ENCODE data around the gene GARIN5A. TPM values are rescaled to one million over a fixed set of nuclear protein-coding genes. Genes with fewer than 3 reads are reported as not detected.
A peak's percentile ranks its signal among the peaks of the same experiment; 100 is the strongest.

Gene GARIN5A
- total and polyA plus RNA-seq, 11 donors: 0.51 to 6.4 (median 1.6) TPM

GRCh38 chr19:50431343-50432220 is 45.1 kb downstream of the GARIN5A start:
- H3K4me1 ChIP-seq: peaks cover 0 to 30% (median 12%) of the 10 kb centered on the region in 12 donors
- DNase-seq: peak; percentile 77 to 91 (median 85)
- TF ChIP-seq CTCF (IDR thresholded peaks at IDR 0.05) (no peak), POLR2A (IDR thresholded peaks at IDR 0.05) (no peak)
- H3K4me3 ChIP-seq: peak overlapping the region; percentile 42 to 88 (median 65)
- ATAC-seq: peak; percentile 87 to 95 (median 91)
- H3K27me3 ChIP-seq: peaks cover 0 to 23% (median 11%) of the 10 kb centered on the region in 9 donors
- no peaks in the 10 kb centered on the region for H3K9me3 ChIP-seq
- 2 to 4% (median 3%) methylated on average over 35 to 54 of the region's 54 CpGs for WGBS, 4 donors
- no peaks in the 10 kb centered on the region for H3K36me3 ChIP-seq
- intact Hi-C loops (cut with DNase I): no loop called here
- peak overlapping the region in 11 of 12 donors; percentile 2 to 90 (median 55) for H3K27ac ChIP-seq

- Histone ChIP-seq H3K27me3 (peaks cover 0 to 23% (median 11%) of the 10 kb centered on the region in 9 donors), H3K36me3 (no peaks in the 10 kb centered on the region), H3K27ac (peak overlapping the region in 5 of 12 donors; percentile 2 to 90 (median 61)), H3K4me3 (peak overlapping the region in 11 of 12 donors; percentile 42 to 88 (median 65)), H3K4me1 (peaks cover 0 to 30% (median 12%) of the 10 kb centered on the region in 12 donors), H3K9me3 (no peaks in the 10 kb centered on the region)
- intact Hi-C loops (cut with DNase I): no loop called here
- DNase-seq (no peak), ATAC-seq (no peak)
- 32 to 36% (median 35%) methylated on average over 13 of the region's 13 CpGs for WGBS, 4 donors
- TF ChIP-seq POLR2A (IDR thresholded peaks at IDR 0.05) (no peak), CTCF (IDR thresholded peaks at IDR 0.05) (no peak)
These were observed 45.7 kb downstream of the GARIN5A start for GRCh38 chr19:50430888-50431342.

- intact Hi-C loops (cut with DNase I): no loop called here
- H3K4me1 ChIP-seq: peaks cover 0 to 30% (median 12%) of the 10 kb centered on the region in 12 donors
- WGBS, 4 donors: 67 to 78% (median 74%) methylated on average over 7 of the region's 7 CpGs
- H3K27ac ChIP-seq: no peak overlapping the region
- no peak overlapping the region for H3K4me3 ChIP-seq
- TF ChIP-seq POLR2A (IDR thresholded peaks at IDR 0.05) (no peak), CTCF (IDR thresholded peaks at IDR 0.05) (no peak)
- peaks cover 0 to 23% (median 11%) of the 10 kb centered on the region in 9 donors for H3K27me3 ChIP-seq
- ATAC-seq (no peak), DNase-seq (no peak)
- H3K9me3 ChIP-seq: no peaks in the 10 kb centered on the region
- no peaks in the 10 kb centered on the region for H3K36me3 ChIP-seq
These were observed 47.7 kb downstream of the GARIN5A start for GRCh38 chr19:50428772-50429463.

Measured in heart left ventricle (tissue), 16 donors.